Activated T-helper 2 cell treated with anti-CD3 and anti-CD28 coated beads, Interferon-gamma antibody, Interleukin-2, Interleukin-4, amounts not matched to agents 10 μg/mL and 5 μg/mL and 100 μg/mL, durations not matched to agents 14 hours and 24 hours and 36 hours (primary cell): ENCODE data around the gene CDK5RAP1. TPM values are rescaled to one million over a fixed set of nuclear protein-coding genes. Genes with fewer than 3 reads are reported as not detected.
"Not testable (repeated sequence)": the region's sequence is repeated elsewhere in the genome, so short reads cannot be mapped to it uniquely, and the experiment has no call there.

Experiments
- DNase-seq: peaks from one replicate; pipeline ENCODE4 v3.0.0; 2021; ENCODE audit warnings: low spot score
- H3K27ac Mint-ChIP-seq: one replicate; pipeline ENCODE4 v1.8.0; 2021; ENCODE audit warnings: mixed read lengths
- H3K27me3 Mint-ChIP-seq: one replicate; pipeline ENCODE4 v1.8.0; 2021; ENCODE audit warnings: low read depth, mixed read lengths
- H3K36me3 Mint-ChIP-seq: one replicate; pipeline ENCODE4 v1.8.0; 2021; ENCODE audit warnings: low read depth, mixed read lengths
- H3K4me1 Mint-ChIP-seq: one replicate; pipeline ENCODE4 v1.8.0; 2021; ENCODE audit warnings: low read depth, mixed read lengths
- H3K4me3 Mint-ChIP-seq: one replicate; pipeline ENCODE4 v1.8.0; 2021; ENCODE audit warnings: low read depth, mild to moderate bottlenecking, moderate library complexity, mixed read lengths
- H3K9me3 Mint-ChIP-seq: one replicate; pipeline ENCODE4 v1.8.0; 2021; ENCODE audit warnings: mixed read lengths
- intact Hi-C: fragments of 100-400 bp; cut with micrococcal nuclease; formaldehyde crosslinking; loops from one replicate; pipeline ENCODE4 v1.15.1; 2023
- total RNA-seq: library from RNA; stranded (reverse); gene quantifications from 2 replicates; pipeline ENCODE4 v1.2.3, GENCODE V29; 2022

The CDK5RAP1 gene
- total RNA-seq, 1 donor from 2014 or later: 40.7 TPM

DNA sequence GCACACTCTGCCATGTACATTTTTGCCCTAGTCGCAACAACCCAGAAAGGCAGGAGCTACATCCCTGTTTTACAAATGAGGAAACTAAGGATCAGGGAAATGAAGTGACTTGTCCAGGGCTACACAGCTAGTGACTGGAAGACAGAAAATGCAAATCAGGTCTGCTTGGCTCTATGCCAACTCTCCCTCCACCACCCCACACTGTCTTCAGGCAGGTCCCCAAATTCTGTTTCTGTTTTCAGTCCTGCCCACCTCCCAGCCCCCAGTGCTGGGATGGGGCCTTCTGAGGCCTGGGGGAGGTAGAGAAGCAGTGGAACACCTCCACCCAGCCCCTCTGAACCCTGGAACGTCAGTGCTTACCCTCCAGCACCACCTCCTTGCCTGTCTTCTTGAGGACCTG, 37.2 kb upstream of the CDK5RAP1 start:
- intact Hi-C loops: no loop called here
- Mint-ChIP-seq H3K4me1 (peaks cover 3% of the 10 kb centered on the region), H3K27me3 (peaks cover 13% of the 10 kb centered on the region), H3K36me3 (no peaks in the 10 kb centered on the region), H3K9me3 (no peaks in the 10 kb centered on the region), H3K27ac (no peak overlapping the region), H3K4me3 (no peak overlapping the region)
- no peak for DNase-seq

GRCh38 chr20:33437141-33437911, 36.0 kb upstream of the CDK5RAP1 start:
- no peaks in the 10 kb centered on the region for H3K9me3 Mint-ChIP-seq
- intact Hi-C loops: no loop called here

DNA sequence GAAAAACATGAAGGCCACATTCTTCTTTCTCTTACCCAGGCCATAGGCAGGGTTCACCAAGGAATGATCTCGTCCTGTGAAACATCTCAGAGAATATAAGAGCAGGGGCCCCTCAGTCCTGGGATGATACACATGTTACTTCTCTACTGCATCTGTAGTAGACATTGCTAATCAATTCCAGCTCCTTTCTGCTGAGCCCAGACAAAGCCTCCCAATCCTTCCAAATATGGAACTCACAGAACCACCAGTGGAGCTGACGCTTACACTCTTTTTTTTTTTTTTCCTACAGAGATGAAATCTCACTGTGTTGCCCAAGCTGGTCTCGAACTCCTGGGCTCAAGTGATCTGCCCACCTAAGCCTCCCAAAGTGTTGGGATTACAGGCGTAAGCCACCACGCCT, 33.1 kb upstream of the CDK5RAP1 start:
- Mint-ChIP-seq H3K9me3 (no peaks in the 10 kb centered on the region), H3K4me3 (no peak overlapping the region), H3K27ac (no peak overlapping the region), H3K4me1 (no peaks in the 10 kb centered on the region), H3K36me3 (no peaks in the 10 kb centered on the region), H3K27me3 (no peaks in the 10 kb centered on the region)
- no peak for DNase-seq
- intact Hi-C loops: no loop called here

More at GRCh38 chr20:33437141-33437911, 36.0 kb upstream of the CDK5RAP1 start:
- Mint-ChIP-seq H3K4me3 (no peak overlapping the region), H3K4me1 (no peaks in the 10 kb centered on the region), H3K27ac (no peak overlapping the region), H3K36me3 (no peaks in the 10 kb centered on the region), H3K27me3 (peaks cover 5% of the 10 kb centered on the region)
- DNase-seq: no peak

DNA sequence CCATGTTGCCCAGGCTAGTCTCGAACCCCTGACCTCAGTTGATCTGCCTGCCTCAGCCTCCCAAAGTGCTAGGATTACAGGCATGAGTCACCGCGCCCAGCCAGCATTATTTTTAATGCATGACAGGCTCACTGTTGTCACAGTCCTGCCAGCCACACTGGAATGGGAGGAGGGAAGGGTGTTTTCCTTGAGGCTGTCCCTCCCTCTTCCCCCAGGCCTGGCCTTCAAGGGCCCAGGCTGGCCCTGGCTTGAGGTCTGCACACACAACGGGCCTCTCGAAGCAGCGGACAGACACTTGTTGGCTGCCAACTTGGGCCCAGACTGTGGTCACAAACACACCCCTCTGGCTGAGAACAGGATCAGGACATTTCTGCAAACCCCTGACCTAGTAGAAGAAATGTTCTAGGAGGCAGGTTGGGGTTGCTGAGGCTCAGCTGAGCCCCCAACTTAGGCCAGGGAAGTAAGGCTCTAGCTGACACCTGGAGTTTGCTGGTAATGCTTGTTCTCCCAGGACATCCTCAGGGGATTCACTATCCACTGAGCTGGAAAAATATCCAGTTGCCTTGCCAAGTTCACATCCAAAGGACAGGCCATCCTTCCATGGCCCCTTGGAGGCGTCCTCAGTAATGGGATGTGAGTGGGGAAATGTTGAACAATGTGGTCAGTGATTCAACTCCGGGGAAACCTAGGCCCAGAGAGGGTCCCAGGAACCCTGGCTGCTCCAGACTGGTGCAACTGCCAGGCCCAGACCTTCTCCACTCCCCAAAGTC, 32.3 kb upstream of the CDK5RAP1 start:
- intact Hi-C loops: no loop called here
- no peak for DNase-seq
- no peaks in the 10 kb centered on the region for H3K4me1 Mint-ChIP-seq
- H3K27ac Mint-ChIP-seq: no peak overlapping the region
- no peaks in the 10 kb centered on the region for H3K27me3 Mint-ChIP-seq
- no peaks in the 10 kb centered on the region for H3K36me3 Mint-ChIP-seq
- H3K4me3 Mint-ChIP-seq: no peak overlapping the region
- no peaks in the 10 kb centered on the region for H3K9me3 Mint-ChIP-seq

- H3K9me3 Mint-ChIP-seq: no peaks in the 10 kb centered on the region
- no peak overlapping the region for H3K4me3 Mint-ChIP-seq
- H3K27ac Mint-ChIP-seq: no peak overlapping the region
- no peaks in the 10 kb centered on the region for H3K4me1 Mint-ChIP-seq
- no peak for DNase-seq
- no peaks in the 10 kb centered on the region for H3K36me3 Mint-ChIP-seq
- intact Hi-C loops: no loop called here
- no peaks in the 10 kb centered on the region for H3K27me3 Mint-ChIP-seq
Observed at GRCh38 chr20:33431797-33432381, 30.6 kb upstream of the CDK5RAP1 start.

DNA sequence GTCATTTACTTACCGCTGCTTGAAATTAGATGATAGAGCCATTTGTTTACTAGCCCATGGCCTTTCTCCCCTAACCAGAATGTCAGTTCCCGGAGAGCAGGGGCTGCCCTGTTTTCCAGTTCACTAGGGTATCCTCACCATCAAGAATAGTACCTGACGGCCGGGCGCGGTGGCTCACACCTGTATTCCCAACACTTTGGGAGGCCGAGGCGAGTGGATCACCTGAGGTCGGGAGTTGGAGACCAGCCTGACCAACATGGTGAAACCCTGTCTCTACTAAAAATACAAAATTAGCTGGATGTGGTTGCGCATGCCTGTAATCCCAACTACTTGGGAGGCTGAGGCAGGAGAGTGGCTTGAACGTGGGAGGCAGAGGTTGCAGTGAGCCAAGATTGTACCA, 22.6 kb upstream of the CDK5RAP1 start:
- H3K27me3 Mint-ChIP-seq, H3K36me3 Mint-ChIP-seq, H3K9me3 Mint-ChIP-seq, H3K27ac Mint-ChIP-seq, H3K4me1 Mint-ChIP-seq, H3K4me3 Mint-ChIP-seq, intact Hi-C loops, DNase-seq: not testable (repeated sequence)

GRCh38 chr20:33423141-33423834, 22.0 kb upstream of the CDK5RAP1 start:
- Mint-ChIP-seq H3K4me3 (no peak overlapping the region), H3K9me3 (no peaks in the 10 kb centered on the region), H3K27ac (no peak overlapping the region), H3K36me3 (no peaks in the 10 kb centered on the region), H3K4me1 (no peaks in the 10 kb centered on the region), H3K27me3 (no peaks in the 10 kb centered on the region)
- no peak for DNase-seq
- intact Hi-C loops: no loop called here

DNA sequence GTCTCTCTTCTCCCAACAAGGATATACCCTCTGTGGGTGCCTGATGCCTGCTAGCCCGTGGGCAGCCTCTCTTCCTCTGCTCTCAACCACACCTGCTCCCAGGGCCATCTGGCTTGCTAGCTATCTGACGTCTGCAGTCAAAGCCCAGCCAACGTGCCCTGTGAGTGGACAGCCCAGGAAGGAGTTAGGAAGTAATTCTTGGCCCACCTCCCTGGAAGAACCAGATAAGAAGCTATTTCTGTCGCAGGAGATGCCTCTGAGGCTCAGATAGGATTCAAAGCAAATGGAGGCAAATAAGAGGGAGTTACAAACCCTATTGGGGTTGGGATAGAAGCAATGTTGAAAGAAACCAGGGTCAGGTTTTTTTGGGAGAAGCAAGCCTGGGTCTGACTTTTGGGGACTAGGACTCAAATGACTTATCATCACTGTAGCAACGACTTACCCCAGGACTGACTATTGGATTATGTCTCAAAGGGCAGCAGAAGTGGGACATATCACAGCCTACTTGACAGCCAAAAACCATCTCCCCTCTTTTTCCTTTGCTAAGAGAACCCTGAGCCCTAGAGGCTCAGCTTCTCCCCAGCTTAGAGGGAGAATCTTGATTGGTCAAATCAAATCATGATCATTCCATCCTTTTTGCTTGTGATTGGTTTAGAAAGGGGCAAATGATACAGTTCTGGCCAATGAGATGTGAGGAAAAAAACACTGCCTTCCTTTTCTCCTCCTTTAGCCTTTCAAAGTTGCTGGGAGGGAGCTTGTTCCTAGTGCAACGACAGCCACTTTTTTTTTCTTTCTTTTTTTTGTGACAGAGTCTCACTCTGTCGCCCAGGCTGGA, 18.0 kb upstream of the CDK5RAP1 start:
- H3K27me3 Mint-ChIP-seq: no peaks in the 10 kb centered on the region
- no peaks in the 10 kb centered on the region for H3K4me1 Mint-ChIP-seq
- no peaks in the 10 kb centered on the region for H3K9me3 Mint-ChIP-seq
- intact Hi-C loops: no loop called here
- H3K4me3 Mint-ChIP-seq: no peak overlapping the region
- no peak for DNase-seq
- H3K27ac Mint-ChIP-seq: no peak overlapping the region
- no peaks in the 10 kb centered on the region for H3K36me3 Mint-ChIP-seq

DNA sequence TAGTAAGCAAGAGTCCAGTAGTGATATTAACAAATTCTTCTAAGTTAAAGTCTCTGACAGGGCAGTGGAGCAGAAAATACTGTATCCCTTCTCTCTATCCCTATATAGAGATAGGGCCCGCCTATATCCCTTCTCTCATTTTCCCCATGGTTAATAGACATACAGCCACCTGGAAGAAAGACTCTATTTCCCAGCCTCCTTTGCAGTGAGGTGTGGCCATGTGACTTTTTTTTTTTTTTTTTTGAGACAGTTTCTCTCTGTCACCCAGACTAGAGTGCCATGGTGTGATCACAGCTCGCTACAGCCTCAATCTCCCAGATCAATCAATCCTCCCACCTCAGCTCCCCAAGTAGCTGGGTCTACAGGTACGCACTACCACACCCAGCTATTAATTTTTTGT, 16.7 kb upstream of the CDK5RAP1 start:
- intact Hi-C loops: no loop called here
- Mint-ChIP-seq H3K27me3 (no peaks in the 10 kb centered on the region), H3K36me3 (no peaks in the 10 kb centered on the region), H3K27ac (no peak overlapping the region), H3K4me1 (no peaks in the 10 kb centered on the region), H3K9me3 (no peaks in the 10 kb centered on the region), H3K4me3 (no peak overlapping the region)
- no peak for DNase-seq

- H3K4me1 Mint-ChIP-seq: no peaks in the 10 kb centered on the region
- intact Hi-C loops: no loop called here
- no peak overlapping the region for H3K4me3 Mint-ChIP-seq
- DNase-seq: no peak
- no peaks in the 10 kb centered on the region for H3K9me3 Mint-ChIP-seq
- no peak overlapping the region for H3K27ac Mint-ChIP-seq
- no peaks in the 10 kb centered on the region for H3K27me3 Mint-ChIP-seq
- no peaks in the 10 kb centered on the region for H3K36me3 Mint-ChIP-seq
Observed at GRCh38 chr20:33415948-33416347, 14.6 kb upstream of the CDK5RAP1 start.

GRCh38 chr20:33412484-33412838, 11.1 kb upstream of the CDK5RAP1 start:
- intact Hi-C loops: no loop called here
- Mint-ChIP-seq H3K4me1 (no peaks in the 10 kb centered on the region), H3K27me3 (no peaks in the 10 kb centered on the region), H3K4me3 (no peak overlapping the region), H3K36me3 (peaks cover 4% of the 10 kb centered on the region), H3K9me3 (no peaks in the 10 kb centered on the region), H3K27ac (no peak overlapping the region)
- DNase-seq: no peak

DNA sequence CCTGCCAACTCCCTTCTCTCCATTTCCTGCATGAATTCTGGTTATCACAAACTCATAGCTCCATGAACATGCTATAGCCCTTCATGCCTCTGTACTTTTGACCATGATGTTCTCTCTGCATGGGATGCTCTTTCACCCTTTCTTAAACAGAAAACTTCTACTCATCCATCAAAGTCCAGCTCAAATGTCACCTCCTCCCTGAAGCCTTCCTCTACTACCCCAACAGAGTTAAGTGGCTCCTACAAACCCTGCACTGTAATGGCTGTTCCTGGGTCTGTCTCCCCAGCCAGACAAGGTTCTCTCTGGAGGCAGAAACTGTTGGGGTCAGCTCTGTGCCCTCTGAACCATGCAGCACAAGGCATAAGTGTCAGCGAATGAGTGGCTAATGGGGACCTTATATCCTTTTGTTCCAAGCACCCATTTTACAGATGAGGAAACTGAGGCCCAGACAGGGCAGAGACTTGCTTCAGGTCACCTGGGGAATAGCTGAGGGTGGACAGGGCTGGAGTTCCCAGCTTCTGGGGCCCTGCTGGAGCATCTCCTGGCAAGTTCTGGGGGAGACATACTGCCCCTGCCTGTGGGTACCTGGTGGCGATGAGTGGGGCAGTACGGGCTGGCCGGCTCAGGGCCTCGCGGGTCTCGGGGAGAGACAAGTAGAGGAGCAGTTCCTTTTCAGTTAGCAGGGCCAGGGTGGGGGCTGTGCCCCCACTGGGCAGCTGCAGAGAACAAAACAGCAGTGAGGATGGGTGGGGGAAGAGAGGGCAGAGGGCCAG, 10.6 kb upstream of the CDK5RAP1 start:
- DNase-seq: no peak
- no peak overlapping the region for H3K27ac Mint-ChIP-seq
- H3K4me1 Mint-ChIP-seq: no peaks in the 10 kb centered on the region
- H3K9me3 Mint-ChIP-seq: no peaks in the 10 kb centered on the region
- peaks cover 9% of the 10 kb centered on the region for H3K36me3 Mint-ChIP-seq
- intact Hi-C loops: no loop called here
- no peak overlapping the region for H3K4me3 Mint-ChIP-seq
- H3K27me3 Mint-ChIP-seq: no peaks in the 10 kb centered on the region
